Measurements from ENCODE around the gene MIER2. TPM values are rescaled to one million over a fixed set of nuclear protein-coding genes. Genes with fewer than 3 reads are reported as not detected.
A peak's percentile ranks its signal among the peaks of the same experiment; 100 is the strongest.

MIER2 gene
- total RNA-seq, 1 donor from 2014 or later: 27.9 TPM

- no peak for DNase-seq (ENCODE audit: low spot score)
These were observed 34.1 kb upstream of the MIER2 start for GRCh38 chr19:378706-379105.

GRCh38 chr19:377801-378581 lies 33.4 kb upstream of the MIER2 start:
- no peak for DNase-seq (ENCODE audit: low spot score)

- DNase-seq (ENCODE audit: low spot score): no peak
These were observed 31.5 kb upstream of the MIER2 start for GRCh38 chr19:376111-376470.

- no peak for DNase-seq (ENCODE audit: low spot score)
These were observed 31.0 kb upstream of the MIER2 start for GRCh38 chr19:375395-376110.

- DNase-seq (ENCODE audit: low spot score): no peak
These were observed 30.3 kb upstream of the MIER2 start for GRCh38 chr19:374886-375235.

GRCh38 chr19:374183-374885 lies 29.7 kb upstream of the MIER2 start:
- no peak for DNase-seq (ENCODE audit: low spot score)

GRCh38 chr19:373391-374182 lies 29.0 kb upstream of the MIER2 start:
- no peak for DNase-seq (ENCODE audit: low spot score)

- DNase-seq (ENCODE audit: low spot score): peak; percentile 31
These were observed 27.8 kb upstream of the MIER2 start for GRCh38 chr19:372306-372890.

- DNase-seq (ENCODE audit: low spot score): no peak
These were observed 27.0 kb upstream of the MIER2 start for GRCh38 chr19:371501-372168.

GRCh38 chr19:370641-371330 lies 26.2 kb upstream of the MIER2 start:
- DNase-seq (ENCODE audit: low spot score): no peak

GRCh38 chr19:369876-370275 lies 25.3 kb upstream of the MIER2 start:
- DNase-seq (ENCODE audit: low spot score): no peak

- DNase-seq (ENCODE audit: low spot score): no peak
These were observed 24.7 kb upstream of the MIER2 start for GRCh38 chr19:369256-369655.

- DNase-seq (ENCODE audit: low spot score): no peak
These were observed 24.0 kb upstream of the MIER2 start for GRCh38 chr19:368630-369024.

- no peak for DNase-seq (ENCODE audit: low spot score)
These were observed 23.5 kb upstream of the MIER2 start for GRCh38 chr19:367963-368629.

GRCh38 chr19:367561-367960 lies 23.0 kb upstream of the MIER2 start:
- DNase-seq (ENCODE audit: low spot score): no peak

GRCh38 chr19:366951-367350 lies 22.4 kb upstream of the MIER2 start:
- DNase-seq (ENCODE audit: low spot score): no peak

GRCh38 chr19:366205-366783 lies 21.7 kb upstream of the MIER2 start:
- DNase-seq (ENCODE audit: low spot score): no peak

- DNase-seq (ENCODE audit: low spot score): no peak
These were observed 20.1 kb upstream of the MIER2 start for GRCh38 chr19:364496-365287.

- DNase-seq (ENCODE audit: low spot score): no peak
These were observed 18.1 kb upstream of the MIER2 start for GRCh38 chr19:362683-363082.

Measured in mucosa of gallbladder (tissue), 1 donor.